Activated CD8-positive, alpha-beta memory T cell treated with anti-CD3 and anti-CD28 coated beads for 4 hours (primary cell): ENCODE data around the gene NDUFS8.

Source experiments
- DNase-seq, 2 donors: peaks; one replicate each; pipeline ENCODE4 v3.0.0-alpha.2; 2020; ENCODE audit warnings: low read depth in 2 of 2

Gene NDUFS8

GRCh38 chr11:68080860-68081259 lies 50.4 kb downstream of the NDUFS8 start:
- no peak for DNase-seq

- no peak for DNase-seq
Observed at GRCh38 chr11:68081691-68082090, 51.2 kb downstream of the NDUFS8 start.

DNA sequence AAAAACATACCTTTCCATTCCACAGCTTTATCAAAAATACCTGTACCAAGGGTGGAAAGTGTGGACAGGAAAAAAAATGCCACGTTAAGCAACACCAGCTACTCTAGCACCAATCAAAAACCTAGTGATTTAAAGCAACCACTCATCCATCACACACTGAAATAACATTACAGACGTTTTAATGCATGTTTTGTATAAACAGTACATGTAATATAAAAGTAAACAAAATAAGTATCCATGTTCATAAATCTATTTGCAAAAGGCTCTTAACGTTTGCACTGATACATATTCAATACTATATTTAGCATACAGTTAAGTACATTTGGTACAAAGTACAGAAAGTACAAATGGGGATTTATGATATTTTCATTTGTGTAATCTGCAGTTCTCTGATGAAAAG lies 52.0 kb downstream of the NDUFS8 start:
- no peak for DNase-seq

DNA sequence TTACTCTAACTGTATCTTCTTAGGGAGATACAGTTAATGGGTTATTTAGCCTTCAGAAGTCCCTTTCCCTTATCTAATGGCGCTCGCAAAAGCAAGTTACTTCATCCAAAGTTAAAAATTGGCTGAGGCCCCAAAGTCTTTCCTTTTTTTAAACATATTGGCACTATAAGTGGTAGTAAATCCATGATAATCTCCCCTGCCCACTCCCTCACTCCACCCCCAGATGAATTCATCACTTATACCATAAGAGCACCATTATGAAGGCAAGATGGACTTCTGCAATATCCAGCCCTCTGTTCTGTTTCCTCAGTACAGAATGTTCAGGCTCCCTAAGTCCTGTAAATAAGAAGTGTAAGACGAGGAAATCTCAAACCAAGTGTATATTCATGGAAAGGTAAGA lies 53.0 kb downstream of the NDUFS8 start:
- DNase-seq = no peak
